Panc1 (cell line): Measurements from ENCODE around the gene CNGB1. TPM values are rescaled to one million over a fixed set of nuclear protein-coding genes. Genes with fewer than 3 reads are reported as not detected.
"Not testable (repeated sequence)": the region's sequence is repeated elsewhere in the genome, so short reads cannot be mapped to it uniquely, and the experiment has no call there.

Source experiments
- ATAC-seq: fragments of 200-7000 bp; cut with Tn5 transposase; 2 replicates; pipeline ENCODE4 v1.9.1; 2020; ENCODE audit warnings: mild to moderate bottlenecking, moderate library complexity
- BruUV-seq: library from RNA; stranded (reverse); fragments of 400-500 nt; replicated peaks from 2 replicates; lab custom pipeline; 2021; lab: Mats Ljungman, UMichigan
- CTCF ChIA-PET: fragments of 300-600 bp; sonication (Branson Sonifier 250); formaldehyde crosslinking; loops from one replicate; lab custom pipeline; 2022; ENCODE audit warnings: antibody characterized with exemption; lab: Charles Lee
- POLR2A ChIA-PET: fragments of 300-600 bp; sonication (Branson Sonifier 250); formaldehyde crosslinking; loops from one replicate; lab custom pipeline; 2022; ENCODE audit warnings: antibody characterized with exemption; lab: Charles Lee
- DNase-seq: peaks from one replicate; pipeline ENCODE4 v3.0.0-alpha.2; 2010; ENCODE audit warnings: low read depth, low spot score
- H3K27ac ChIP-seq: 2 replicates; pipeline ENCODE4 v1.5.1; 2011; ENCODE audit warnings: mild to moderate bottlenecking, low read length, inconsistent platforms
- H3K27me3 ChIP-seq: fragments of 200-500 bp; sonication (Bioruptor generic); 2 replicates; pipeline ENCODE4 v1.6.0; 2014; ENCODE audit warnings: low read length, inconsistent platforms; ENCODE audit not compliant: control insufficient read depth, insufficient read depth
- H3K36me3 ChIP-seq: fragments of 200-500 bp; sonication (Bioruptor generic); 2 replicates; pipeline ENCODE4 v1.5.1; 2014; ENCODE audit warnings: inconsistent platforms, mild to moderate bottlenecking, low read length, moderate library complexity; ENCODE audit not compliant: control insufficient read depth, insufficient read depth
- H3K4me1 ChIP-seq: 2 replicates; pipeline ENCODE4 v1.5.1; 2011; ENCODE audit warnings: inconsistent platforms, mild to moderate bottlenecking, low read length, moderate library complexity; ENCODE audit not compliant: control insufficient read depth, insufficient read depth
- H3K4me3 ChIP-seq, 2 experiments: 2 replicates each; pipeline ENCODE4 v1.5.1; 2011 to 2012; ENCODE audit warnings: low read depth in 2 of 2, low read length in 2 of 2, mild to moderate bottlenecking in 2 of 2, inconsistent platforms in 1 of 2, moderate library complexity in 1 of 2
- H3K9me3 ChIP-seq: fragments of 200-500 bp; sonication (Bioruptor generic); 2 replicates; pipeline ENCODE4 v1.5.1; 2014; ENCODE audit warnings: low read depth, mild to moderate bottlenecking, inconsistent platforms, low read length, moderate library complexity; ENCODE audit not compliant: control insufficient read depth, insufficient read depth
- POLR2AphosphoS5 ChIP-seq: IDR thresholded peaks from 2 replicates; pipeline ENCODE4 v1.6.1; 2012; ENCODE audit warnings: mild to moderate bottlenecking, low read depth, low read length, moderate library complexity
- SIN3A ChIP-seq: IDR thresholded peaks from 2 replicates; pipeline ENCODE4 v1.6.1; 2012; ENCODE audit warnings: low read depth, mild to moderate bottlenecking, low read length, moderate library complexity, borderline replicate concordance; ENCODE audit not compliant: insufficient read depth
- TCF7L2 ChIP-seq: IDR thresholded peaks from 2 replicates; pipeline ENCODE4 v1.6.1; 2011; ENCODE audit warnings: mild to moderate bottlenecking, low read depth, low read length, inconsistent platforms
- in situ Hi-C: cut with HindIII; loops from 2 replicates; pipeline ENCODE4 v1.10.0; 2016; ENCODE audit warnings: low sequenced_read_pairs, low pct_unique_long_range_greater_than_20kb
- intact Hi-C: fragments of 100-400 bp; cut with micrococcal nuclease; formaldehyde crosslinking; loops from one replicate; pipeline ENCODE4 v1.10.0; 2022; ENCODE audit not compliant: unreplicated experiment
- total RNA-seq: library from RNA; stranded (reverse); gene quantifications from one replicate; pipeline ENCODE4 v1.2.1, GENCODE V29; 2021; ENCODE audit not compliant: unreplicated experiment
- TF ChIP-seq, protein P1 (sequence below): fragments of 450-650 bp; IDR thresholded peaks from 2 replicates; pipeline ENCODE4 v1.5.1; 2017; ENCODE audit warnings: mild to moderate bottlenecking
- TF ChIP-seq, protein P2 (sequence below), 2 experiments: IDR thresholded peaks; 2 replicates each; pipeline ENCODE4 v1.6.1; 2011 to 2012; ENCODE audit warnings: low read depth in 2 of 2, control low read depth in 1 of 2, low read length in 1 of 2, mild to moderate bottlenecking in 1 of 2, moderate library complexity in 1 of 2; ENCODE audit not compliant: insufficient read depth in 1 of 2

CNGB1 gene
- total RNA-seq, 1 experiment from 2014 or later, result not detected

DNA sequence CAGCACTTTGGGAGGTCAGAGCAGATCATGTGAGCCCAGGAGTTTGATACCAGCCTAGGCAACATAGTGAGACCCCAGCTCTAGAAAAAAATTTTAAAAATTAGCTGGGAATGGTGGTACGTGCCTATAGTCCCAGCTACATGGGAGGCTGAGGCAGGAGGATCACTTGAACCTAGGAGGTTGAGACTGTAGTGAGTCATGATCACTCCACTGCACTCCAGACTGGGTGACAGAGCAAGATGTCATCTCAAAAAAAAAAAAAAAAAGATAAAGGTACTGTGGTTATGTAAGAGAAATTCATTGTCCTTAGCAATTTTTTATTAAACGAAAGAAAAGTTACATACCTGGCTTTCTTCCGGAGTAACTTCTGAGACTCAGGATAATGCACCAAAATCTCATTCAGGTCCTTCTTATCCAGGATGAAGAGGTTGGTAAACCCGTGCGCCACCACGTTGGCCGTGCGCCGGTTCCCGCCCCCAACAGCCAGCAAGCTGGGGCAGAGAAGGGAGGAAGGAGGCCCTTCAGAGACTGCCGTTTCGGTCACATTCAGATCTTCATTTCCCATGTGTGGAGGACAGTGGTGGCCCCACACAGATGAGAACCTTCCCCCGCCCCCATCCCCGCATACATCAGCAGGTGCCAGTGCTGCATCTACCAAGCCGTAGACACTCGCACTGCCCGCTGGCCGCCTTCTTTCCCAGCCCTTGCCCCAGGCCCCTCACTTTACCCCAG is 73.7 kb downstream of the CNGB1 start:
- intact Hi-C loops, result no loop called here
- CTCF ChIA-PET, result interaction anchor here (0.5 kb wide), 1 partner anchor 60 kb away, joined by 3 read pairs; no protein-coding TSS in a partner anchor
- H3K27me3 ChIP-seq, result no peaks in the 10 kb centered on the region
- no peak for ATAC-seq
- BruUV-seq, result no TSS peak
- no peak overlapping the region for H3K27ac ChIP-seq
- in situ Hi-C loops, result no loop called here
- no peak overlapping the region for H3K4me3 ChIP-seq
- TF ChIP-seq POLR2AphosphoS5, result no peak
- TF ChIP-seq SIN3A, result no peak
- TF ChIP-seq, protein P1, sequence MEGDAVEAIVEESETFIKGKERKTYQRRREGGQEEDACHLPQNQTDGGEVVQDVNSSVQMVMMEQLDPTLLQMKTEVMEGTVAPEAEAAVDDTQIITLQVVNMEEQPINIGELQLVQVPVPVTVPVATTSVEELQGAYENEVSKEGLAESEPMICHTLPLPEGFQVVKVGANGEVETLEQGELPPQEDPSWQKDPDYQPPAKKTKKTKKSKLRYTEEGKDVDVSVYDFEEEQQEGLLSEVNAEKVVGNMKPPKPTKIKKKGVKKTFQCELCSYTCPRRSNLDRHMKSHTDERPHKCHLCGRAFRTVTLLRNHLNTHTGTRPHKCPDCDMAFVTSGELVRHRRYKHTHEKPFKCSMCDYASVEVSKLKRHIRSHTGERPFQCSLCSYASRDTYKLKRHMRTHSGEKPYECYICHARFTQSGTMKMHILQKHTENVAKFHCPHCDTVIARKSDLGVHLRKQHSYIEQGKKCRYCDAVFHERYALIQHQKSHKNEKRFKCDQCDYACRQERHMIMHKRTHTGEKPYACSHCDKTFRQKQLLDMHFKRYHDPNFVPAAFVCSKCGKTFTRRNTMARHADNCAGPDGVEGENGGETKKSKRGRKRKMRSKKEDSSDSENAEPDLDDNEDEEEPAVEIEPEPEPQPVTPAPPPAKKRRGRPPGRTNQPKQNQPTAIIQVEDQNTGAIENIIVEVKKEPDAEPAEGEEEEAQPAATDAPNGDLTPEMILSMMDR, result no peak
- TF ChIP-seq, protein P2, sequence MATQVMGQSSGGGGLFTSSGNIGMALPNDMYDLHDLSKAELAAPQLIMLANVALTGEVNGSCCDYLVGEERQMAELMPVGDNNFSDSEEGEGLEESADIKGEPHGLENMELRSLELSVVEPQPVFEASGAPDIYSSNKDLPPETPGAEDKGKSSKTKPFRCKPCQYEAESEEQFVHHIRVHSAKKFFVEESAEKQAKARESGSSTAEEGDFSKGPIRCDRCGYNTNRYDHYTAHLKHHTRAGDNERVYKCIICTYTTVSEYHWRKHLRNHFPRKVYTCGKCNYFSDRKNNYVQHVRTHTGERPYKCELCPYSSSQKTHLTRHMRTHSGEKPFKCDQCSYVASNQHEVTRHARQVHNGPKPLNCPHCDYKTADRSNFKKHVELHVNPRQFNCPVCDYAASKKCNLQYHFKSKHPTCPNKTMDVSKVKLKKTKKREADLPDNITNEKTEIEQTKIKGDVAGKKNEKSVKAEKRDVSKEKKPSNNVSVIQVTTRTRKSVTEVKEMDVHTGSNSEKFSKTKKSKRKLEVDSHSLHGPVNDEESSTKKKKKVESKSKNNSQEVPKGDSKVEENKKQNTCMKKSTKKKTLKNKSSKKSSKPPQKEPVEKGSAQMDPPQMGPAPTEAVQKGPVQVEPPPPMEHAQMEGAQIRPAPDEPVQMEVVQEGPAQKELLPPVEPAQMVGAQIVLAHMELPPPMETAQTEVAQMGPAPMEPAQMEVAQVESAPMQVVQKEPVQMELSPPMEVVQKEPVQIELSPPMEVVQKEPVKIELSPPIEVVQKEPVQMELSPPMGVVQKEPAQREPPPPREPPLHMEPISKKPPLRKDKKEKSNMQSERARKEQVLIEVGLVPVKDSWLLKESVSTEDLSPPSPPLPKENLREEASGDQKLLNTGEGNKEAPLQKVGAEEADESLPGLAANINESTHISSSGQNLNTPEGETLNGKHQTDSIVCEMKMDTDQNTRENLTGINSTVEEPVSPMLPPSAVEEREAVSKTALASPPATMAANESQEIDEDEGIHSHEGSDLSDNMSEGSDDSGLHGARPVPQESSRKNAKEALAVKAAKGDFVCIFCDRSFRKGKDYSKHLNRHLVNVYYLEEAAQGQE (IDR thresholded peaks at IDR 0.05; ENCODE audit: insufficient read depth in 1 of 2, low read depth in 2 of 2, low read length in 1 of 2), result no peak
- no peak for TF ChIP-seq TCF7L2
- H3K4me1 ChIP-seq, result no peaks in the 10 kb centered on the region
- no peak for DNase-seq
- no peaks in the 10 kb centered on the region for H3K36me3 ChIP-seq
- POLR2A ChIA-PET, result no interaction called here
- no peaks in the 10 kb centered on the region for H3K9me3 ChIP-seq

DNA sequence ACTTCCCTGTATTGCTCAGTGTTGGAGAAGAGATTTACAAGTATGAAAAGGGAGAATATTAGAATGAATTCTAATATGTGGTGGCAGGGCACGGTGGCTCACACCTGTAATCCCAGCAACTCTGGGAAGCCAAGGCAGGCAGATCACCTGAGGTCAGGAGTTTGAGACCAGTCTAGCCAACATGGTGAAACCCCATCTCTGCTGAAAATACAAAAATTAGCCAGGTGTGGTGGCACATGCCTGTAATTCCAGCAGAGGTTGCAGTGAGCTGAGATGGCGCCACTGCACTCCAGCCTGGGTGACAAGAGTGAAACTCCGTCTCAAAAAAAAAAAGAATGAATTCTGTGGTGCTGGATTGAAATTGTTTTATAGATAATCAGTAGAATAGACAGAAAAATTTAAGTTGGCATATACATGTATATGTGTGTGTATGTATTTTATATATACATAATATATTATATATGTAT is 75.8 kb downstream of the CNGB1 start:
- H3K27ac ChIP-seq, H3K27me3 ChIP-seq, H3K9me3 ChIP-seq, POLR2A ChIA-PET, in situ Hi-C loops, DNase-seq, BruUV-seq, intact Hi-C loops, H3K4me1 ChIP-seq, ATAC-seq, H3K36me3 ChIP-seq, H3K4me3 ChIP-seq: not testable (repeated sequence)
- CTCF ChIA-PET, result interaction anchor here (0.5 kb wide), 1 partner anchor 106 kb away, joined by 7 read pairs; no protein-coding TSS in a partner anchor
